Activated T-helper 1 cell treated with Interleukin-2 at 50 U/mL for 16 hours (primary cell): ENCODE data around the gene PDE9A.
"Not testable (repeated sequence)": the region's sequence is repeated elsewhere in the genome, so short reads cannot be mapped to it uniquely, and the experiment has no call there.

Experiments
- DNase-seq: peaks from one replicate; pipeline ENCODE4 v3.0.0-alpha.2; 2020; ENCODE audit warnings: low read depth

PDE9A gene

GRCh38 chr21:42711667-42712066, 58.2 kb downstream of the PDE9A start:
- no peak for DNase-seq

GRCh38 chr21:42715427-42715826, 62.0 kb downstream of the PDE9A start:
- not testable (repeated sequence) for DNase-seq

GRCh38 chr21:42716074-42716473, 62.7 kb downstream of the PDE9A start:
- DNase-seq = no peak

GRCh38 chr21:42720484-42720883, 67.1 kb downstream of the PDE9A start:
- DNase-seq = not testable (repeated sequence)

GRCh38 chr21:42721341-42721824, 68.0 kb downstream of the PDE9A start:
- no peak for DNase-seq

GRCh38 chr21:42722153-42722552, 68.7 kb downstream of the PDE9A start:
- no peak for DNase-seq

- no peak for DNase-seq
These were observed 69.5 kb downstream of the PDE9A start for GRCh38 chr21:42722808-42723473.

- no peak for DNase-seq
These were observed 71.0 kb downstream of the PDE9A start for GRCh38 chr21:42724226-42724920.

- no peak for DNase-seq
These were observed 72.1 kb downstream of the PDE9A start for GRCh38 chr21:42725416-42725930.

GRCh38 chr21:42731264-42732032, 78.0 kb downstream of the PDE9A start:
- no peak for DNase-seq

- DNase-seq = no peak
These were observed 78.6 kb downstream of the PDE9A start for GRCh38 chr21:42732033-42732410.

GRCh38 chr21:42733037-42733627, 79.7 kb downstream of the PDE9A start:
- DNase-seq = no peak

- DNase-seq = no peak
These were observed 80.5 kb downstream of the PDE9A start for GRCh38 chr21:42733874-42734273.

- no peak for DNase-seq
These were observed 81.0 kb downstream of the PDE9A start for GRCh38 chr21:42734323-42734971.

- DNase-seq = no peak
These were observed 81.6 kb downstream of the PDE9A start for GRCh38 chr21:42735061-42735460.

- no peak for DNase-seq
These were observed 82.5 kb downstream of the PDE9A start for GRCh38 chr21:42735944-42736343.

GRCh38 chr21:42736646-42737350, 83.4 kb downstream of the PDE9A start:
- DNase-seq = no peak

GRCh38 chr21:42737951-42738590, 84.7 kb downstream of the PDE9A start:
- DNase-seq = no peak

GRCh38 chr21:42739061-42739931, 85.9 kb downstream of the PDE9A start:
- no peak for DNase-seq
